A549 (cell line): ENCODE results near the gene SUN2. TPM values are rescaled to one million over a fixed set of nuclear protein-coding genes. Genes with fewer than 3 reads are reported as not detected.

Source experiments
- ATAC-seq, 2 experiments: fragments of 200-7000 bp in 1 of 2; fragments of >200 bp in 1 of 2; cut with Nextera tagmentation in 1 of 2; cut with Tn5 transposase in 1 of 2; 3 replicates each; pipeline versions ENCODE4 v1.8.0 to v1.9.1; 2018 to 2020; ENCODE audit warnings: mild to moderate bottlenecking in 1 of 2, moderate library complexity in 1 of 2
- CTCF ChIA-PET: fragments of 300-600 bp; sonication (Branson Sonifier 250); formaldehyde crosslinking; extraction: SDS; loops from one replicate; lab custom pipeline; 2021; ENCODE audit warnings: antibody characterized with exemption, inconsistent platforms; lab: Yijun Ruan, JAX
- POLR2A ChIA-PET: fragments of 350-600 bp; formaldehyde crosslinking; extraction: SDS; loops from one replicate; lab custom pipeline; 2021; ENCODE audit warnings: antibody characterized with exemption, inconsistent platforms; lab: Yijun Ruan, JAX
- DNase-seq, 2 experiments: peaks; one replicate each; pipeline versions ENCODE4 v3.0.0 to v3.0.0-alpha.2; 2011 to 2016; ENCODE audit warnings: low read depth in 1 of 2, low spot score in 1 of 2
- FAIRE-seq: peaks from 2 replicates; lab custom pipeline; 2011; peaks lifted over from hg19 to GRCh38; lab: Jason Lieb, UNC
- H3K27ac ChIP-seq, 2 experiments: fragments of >200 bp; sonication (Bioruptor Twin); formaldehyde crosslinking; 3 replicates each; pipeline ENCODE4 v1.5.1; 2016 to 2017
- H3K4me1 ChIP-seq: fragments of >200 bp; sonication (Bioruptor Twin); formaldehyde crosslinking; 3 replicates; pipeline ENCODE4 v1.6.1; 2016
- H3K4me2 ChIP-seq: fragments of >200 bp; sonication (Bioruptor Twin); formaldehyde crosslinking; 3 replicates; pipeline ENCODE4 v1.6.1; 2016
- H3K4me3 ChIP-seq: fragments of >200 bp; sonication (Bioruptor Twin); formaldehyde crosslinking; 3 replicates; pipeline ENCODE4 v1.5.1; 2016
- H3K9me3 ChIP-seq: fragments of >200 bp; sonication (Bioruptor Twin); formaldehyde crosslinking; 3 replicates; pipeline ENCODE4 v1.6.1; 2016
- CBX8 ChIP-seq: fragments of 200-600 bp; sonication (generic); IDR thresholded peaks from 2 replicates; pipeline ENCODE4 v1.6.1; 2016
- CHD2 ChIP-seq: fragments of 150-350 bp; IDR thresholded peaks from 2 replicates; pipeline ENCODE4 v1.6.1; 2014; ENCODE audit warnings: low read length; ENCODE audit not compliant: partially characterized antibody
- CTCF ChIP-seq: fragments of >200 bp; sonication (Bioruptor Twin); formaldehyde crosslinking; IDR thresholded peaks from 3 replicates; pipeline ENCODE4 v1.5.1; 2016
- EHF ChIP-seq: fragments of 250-450 bp; sonication (Bioruptor Pico); IDR thresholded peaks from 2 replicates; pipeline ENCODE4 v1.5.0; 2020; ENCODE audit warnings: mild to moderate bottlenecking
- EHMT2 ChIP-seq: fragments of 200-600 bp; sonication (generic); IDR thresholded peaks from 2 replicates; pipeline ENCODE4 v1.6.1; 2016; ENCODE audit warnings: antibody characterized with exemption, low read depth, mild to moderate bottlenecking, moderate library complexity
- ELK1 ChIP-seq: fragments of 150-350 bp; IDR thresholded peaks from 2 replicates; pipeline ENCODE4 v1.6.1; 2014; ENCODE audit warnings: low read depth, mild to moderate bottlenecking, low read length
- FOSL2 ChIP-seq, 2 experiments: fragments of 450-650 bp in 1 of 2; fragments of >200 bp in 1 of 2; sonication (Bioruptor Twin) in 1 of 2; formaldehyde crosslinking; IDR thresholded peaks; 2 replicates each; pipeline versions ENCODE4 v1.5.0 to v1.6.1; 2016 to 2020; ENCODE audit warnings: mild to moderate bottlenecking in 1 of 2, moderate library complexity in 1 of 2
- FOXS1 ChIP-seq: fragments of 250-450 bp; sonication (Bioruptor Pico); IDR thresholded peaks from 2 replicates; pipeline ENCODE4 v1.5.0; 2020; ENCODE audit warnings: mild to moderate bottlenecking, moderate library complexity
- HES2 ChIP-seq: fragments of >200 bp; sonication (Bioruptor Twin); formaldehyde crosslinking; IDR thresholded peaks from 2 replicates; pipeline ENCODE4 v1.6.1; 2016
- HMGXB4 ChIP-seq: fragments of 250-450 bp; sonication (Bioruptor Pico); IDR thresholded peaks from 2 replicates; pipeline ENCODE4 v1.5.0; 2021; ENCODE audit warnings: mild to moderate bottlenecking, moderate library complexity, borderline replicate concordance
- MAX ChIP-seq: IDR thresholded peaks from 2 replicates; pipeline ENCODE4 v1.6.1; 2012
- MAZ ChIP-seq: fragments of 150-350 bp; IDR thresholded peaks from 2 replicates; pipeline ENCODE4 v1.6.1; 2014; ENCODE audit warnings: antibody characterized with exemption, low read depth, low read length, borderline replicate concordance
- POLR2A ChIP-seq: IDR thresholded peaks from 2 replicates; pipeline ENCODE4 v1.6.1; 2012; ENCODE audit warnings: mild to moderate bottlenecking, low read length
- POLR2AphosphoS2 ChIP-seq: conservative IDR thresholded peaks from 2 replicates; pipeline ENCODE4 v1.6.1; 2012; ENCODE audit warnings: low read length, improper control_type of control experiment, inconsistent platforms
- RARB ChIP-seq: fragments of 250-450 bp; sonication (Bioruptor Pico); IDR thresholded peaks from 2 replicates; pipeline ENCODE4 v1.8.0; 2021; ENCODE audit warnings: mild to moderate bottlenecking, moderate library complexity
- SREBF2 ChIP-seq: fragments of 450-650 bp; IDR thresholded peaks from 2 replicates; pipeline ENCODE4 v1.6.1; 2014; ENCODE audit warnings: mild to moderate bottlenecking, moderate library complexity
- TFCP2L1 ChIP-seq: fragments of 250-450 bp; sonication (Bioruptor Pico); IDR thresholded peaks from 2 replicates; pipeline ENCODE4 v1.5.0; 2021; ENCODE audit warnings: mild to moderate bottlenecking
- TP53 ChIP-seq: fragments of 250-450 bp; sonication (Bioruptor Pico); IDR thresholded peaks from 2 replicates; pipeline ENCODE4 v1.5.0; 2021; ENCODE audit warnings: mild to moderate bottlenecking, moderate library complexity
- ZNF302 ChIP-seq: fragments of 250-450 bp; sonication (Bioruptor Pico); IDR thresholded peaks from 2 replicates; pipeline ENCODE4 v1.9.0; 2021; ENCODE audit warnings: inconsistent platforms, mild to moderate bottlenecking, moderate library complexity
- WGBS: methylation state at CpG from one replicate; pipeline ENCODE4 v1.1.6; 2017; ENCODE audit errors: missing lambda C conversion rate; 5-methylcytosine and 5-hydroxymethylcytosine counted together
- polyA plus RNA-seq, 4 experiments: library from polyadenylated mRNA; depleted of rRNA in 3 of 4; stranded (reverse); fragments of >200 nt; fragmentation: RNase III in 1 of 4; extraction: RNeasy Plus Mini Kit Qiagen cat#74134 plus additional on column Dnase treatment in 1 of 4; gene quantifications; 2 replicates in 3 of 4; 3 replicates in 1 of 4; pipeline ENCODE4 v1.2.3, GENCODE V29; 2011 to 2017

The SUN2 gene
- polyA plus RNA-seq, 2 of the 4 experiments (the other 2 are of a cell fraction), result 12.6 to 24.0 TPM

GRCh38 chr22:38736257-38736570 lies 19.6 kb downstream of the SUN2 start:
- no peak overlapping the region for H3K27ac ChIP-seq
- no peaks in the 10 kb centered on the region for H3K4me1 ChIP-seq
- DNase-seq, result no peak
- no peak overlapping the region for H3K4me3 ChIP-seq
- no peak for TF ChIP-seq SREBF2
- no peak for FAIRE-seq
- 86% methylated on average over 6 of the region's 7 CpGs for WGBS
- no peak for ATAC-seq
- no peaks in the 10 kb centered on the region for H3K9me3 ChIP-seq
- H3K4me2 ChIP-seq, result no peak overlapping the region
- ChIA-PET CTCF (interaction anchor here (1.0 to 7.4 kb wide), 5 partner anchors 11 to 778 kb away, joined by 3 to 69 read pairs (median 3); no protein-coding TSS in a partner anchor), POLR2A (no interaction called here)

- FAIRE-seq (no peak), DNase-seq (no peak), ATAC-seq (no peak)
- WGBS, result 93% methylated on average over 9 of the region's 15 CpGs
- H3K4me3 ChIP-seq, result no peak overlapping the region
- ChIA-PET CTCF (interaction anchor here (0.9 to 7.4 kb wide), 8 partner anchors 8 to 779 kb away, joined by 3 to 69 read pairs (median 4); no protein-coding TSS in a partner anchor), POLR2A (no interaction called here)
- TF ChIP-seq TP53, result no peak
- no peak for TF ChIP-seq SREBF2
- TF ChIP-seq TFCP2L1 (CRISPR knock-in tag), result no peak
- TF ChIP-seq EHMT2, result no peak
- TF ChIP-seq CBX8, result no peak
- TF ChIP-seq ZNF302 (CRISPR knock-in tag), result no peak
- no peak for TF ChIP-seq FOXS1 (CRISPR knock-in tag)
- TF ChIP-seq POLR2AphosphoS2, result no peak
- TF ChIP-seq EHF (CRISPR knock-in tag), result no peak
- TF ChIP-seq MAZ, result no peak
- no peak for TF ChIP-seq MAX
- no peak for TF ChIP-seq CHD2
- TF ChIP-seq CTCF, result no peak
- no peak for TF ChIP-seq HMGXB4
- no peak for TF ChIP-seq POLR2A
- no peak for TF ChIP-seq HES2
- TF ChIP-seq FOSL2 (IDR thresholded peaks at IDR 0.05), result no peak
- TF ChIP-seq FOSL2 (CRISPR knock-in tag; IDR thresholded peaks at IDR 0.05), result no peak
- TF ChIP-seq RARB (CRISPR knock-in tag), result no peak
- no peak for TF ChIP-seq ELK1
- no peak overlapping the region for H3K27ac ChIP-seq
- H3K4me2 ChIP-seq, result no peak overlapping the region
- no peaks in the 10 kb centered on the region for H3K9me3 ChIP-seq
- no peaks in the 10 kb centered on the region for H3K4me1 ChIP-seq
Measured at GRCh38 chr22:38735465-38736256, 20.1 kb downstream of the SUN2 start.
